ENCODE data around the gene OAS2. TPM values are rescaled to one million over a fixed set of nuclear protein-coding genes. Genes with fewer than 3 reads are reported as not detected.

The OAS2 gene
- total and polyA plus RNA-seq, 12 donors, result 3.3 to 24.2 (median 8.4) TPM

DNA sequence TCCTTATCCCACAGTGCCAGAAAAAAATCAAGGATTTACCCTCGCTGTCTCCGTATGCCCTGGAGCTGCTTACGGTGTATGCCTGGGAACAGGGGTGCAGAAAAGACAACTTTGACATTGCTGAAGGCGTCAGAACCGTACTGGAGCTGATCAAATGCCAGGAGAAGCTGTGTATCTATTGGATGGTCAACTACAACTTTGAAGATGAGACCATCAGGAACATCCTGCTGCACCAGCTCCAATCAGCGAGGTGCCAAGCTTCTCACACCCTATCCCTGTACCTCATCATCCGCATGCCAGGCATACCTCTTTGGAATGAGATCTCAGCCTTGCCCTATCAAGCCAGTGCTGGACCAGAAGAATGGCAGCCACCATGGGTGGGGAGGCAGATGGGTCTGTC, 19.2 kb downstream of the OAS2 start:
- TF ChIP-seq, protein P1, sequence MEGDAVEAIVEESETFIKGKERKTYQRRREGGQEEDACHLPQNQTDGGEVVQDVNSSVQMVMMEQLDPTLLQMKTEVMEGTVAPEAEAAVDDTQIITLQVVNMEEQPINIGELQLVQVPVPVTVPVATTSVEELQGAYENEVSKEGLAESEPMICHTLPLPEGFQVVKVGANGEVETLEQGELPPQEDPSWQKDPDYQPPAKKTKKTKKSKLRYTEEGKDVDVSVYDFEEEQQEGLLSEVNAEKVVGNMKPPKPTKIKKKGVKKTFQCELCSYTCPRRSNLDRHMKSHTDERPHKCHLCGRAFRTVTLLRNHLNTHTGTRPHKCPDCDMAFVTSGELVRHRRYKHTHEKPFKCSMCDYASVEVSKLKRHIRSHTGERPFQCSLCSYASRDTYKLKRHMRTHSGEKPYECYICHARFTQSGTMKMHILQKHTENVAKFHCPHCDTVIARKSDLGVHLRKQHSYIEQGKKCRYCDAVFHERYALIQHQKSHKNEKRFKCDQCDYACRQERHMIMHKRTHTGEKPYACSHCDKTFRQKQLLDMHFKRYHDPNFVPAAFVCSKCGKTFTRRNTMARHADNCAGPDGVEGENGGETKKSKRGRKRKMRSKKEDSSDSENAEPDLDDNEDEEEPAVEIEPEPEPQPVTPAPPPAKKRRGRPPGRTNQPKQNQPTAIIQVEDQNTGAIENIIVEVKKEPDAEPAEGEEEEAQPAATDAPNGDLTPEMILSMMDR (IDR thresholded peaks at IDR 0.05), result no peak
- DNase-seq, result no peak
- intact Hi-C loops (cut with DNase I), result loop anchor here in 1 of 10 donors (10.0 kb wide), 1 partner anchor 177 kb away; no protein-coding TSS in a partner anchor
- H3K27ac ChIP-seq, result no peak overlapping the region
- peaks cover 0 to 11% (median 0%) of the 10 kb centered on the region in 11 donors for H3K9me3 ChIP-seq
- WGBS, 2 donors, result 84 to 90% methylated on average over 7 of the region's 7 CpGs
- H3K36me3 ChIP-seq, result peaks cover 0 to 93% (median 21%) of the 10 kb centered on the region in 9 donors
- no peak overlapping the region for H3K4me3 ChIP-seq
- no peaks in the 10 kb centered on the region for H3K27me3 ChIP-seq
- no peaks in the 10 kb centered on the region for H3K4me1 ChIP-seq
- no peak for ATAC-seq

DNA sequence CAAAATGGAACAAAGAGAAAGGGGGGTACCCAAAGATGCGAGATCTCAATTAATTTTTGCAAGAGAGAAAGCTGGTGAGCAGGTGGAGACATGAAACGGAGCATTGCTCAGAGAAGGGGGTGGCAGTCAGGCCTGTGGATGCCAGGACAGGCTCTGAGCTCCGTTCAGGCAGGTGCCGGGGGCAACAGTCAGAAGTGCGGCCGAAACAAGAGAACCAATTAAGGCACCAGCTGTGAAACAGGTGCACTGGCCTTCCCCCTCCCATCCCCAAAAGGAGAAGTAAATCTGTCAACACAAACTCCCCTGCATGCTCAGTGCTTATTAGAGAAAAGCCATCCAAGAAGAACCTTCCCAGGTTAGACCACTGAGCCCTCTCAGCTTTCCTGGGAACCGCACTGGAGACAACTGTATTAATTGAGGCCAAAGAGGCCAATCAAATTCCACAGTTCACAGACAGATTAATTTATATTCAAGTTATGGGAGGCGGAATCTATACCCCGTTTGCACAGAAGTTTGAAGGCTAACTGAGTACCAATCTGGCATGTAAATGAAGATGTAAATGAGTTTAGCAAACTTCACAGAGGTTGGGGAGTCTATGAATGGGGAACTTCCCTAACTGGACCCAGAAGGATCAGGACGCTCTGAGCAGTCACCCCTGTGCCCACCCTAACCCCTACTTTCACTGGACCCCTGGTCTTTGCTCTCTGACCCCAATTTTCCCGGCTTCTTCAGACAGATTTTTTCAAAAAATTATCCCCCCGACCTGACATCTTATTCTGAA, 20.9 kb downstream of the OAS2 start:
- no peak for DNase-seq
- Histone ChIP-seq H3K36me3 (peaks cover 0 to 99% (median 21%) of the 10 kb centered on the region in 9 donors), H3K4me1 (no peaks in the 10 kb centered on the region), H3K27me3 (no peaks in the 10 kb centered on the region), H3K4me3 (no peak overlapping the region), H3K27ac (no peak overlapping the region), H3K9me3 (peaks cover 0 to 11% (median 0%) of the 10 kb centered on the region in 11 donors)
- TF ChIP-seq, protein P1 (IDR thresholded peaks at IDR 0.05), result no peak
- intact Hi-C loops (cut with DNase I), result loop anchor here in 1 of 10 donors (10.0 kb wide), 1 partner anchor 176 kb away; no protein-coding TSS in a partner anchor
- ATAC-seq, result no peak
- 87% methylated on average over 12 of the region's 12 CpGs for WGBS, 2 donors

- intact Hi-C loops (cut with DNase I), result no loop called here
- Histone ChIP-seq H3K4me3 (no peak overlapping the region), H3K27ac (no peak overlapping the region), H3K9me3 (peaks cover 0 to 11% (median 0%) of the 10 kb centered on the region in 11 donors), H3K27me3 (no peaks in the 10 kb centered on the region), H3K36me3 (peaks cover 0 to 99% (median 23%) of the 10 kb centered on the region in 9 donors), H3K4me1 (no peaks in the 10 kb centered on the region)
- TF ChIP-seq, protein P1 (IDR thresholded peaks at IDR 0.05), result no peak
- no peak for ATAC-seq
- no peak for DNase-seq
- WGBS, 2 donors, result 90 to 93% methylated on average over 6 of the region's 6 CpGs
Observed at GRCh38 chr12:113000433-113000832, 22.1 kb downstream of the OAS2 start.

DNA sequence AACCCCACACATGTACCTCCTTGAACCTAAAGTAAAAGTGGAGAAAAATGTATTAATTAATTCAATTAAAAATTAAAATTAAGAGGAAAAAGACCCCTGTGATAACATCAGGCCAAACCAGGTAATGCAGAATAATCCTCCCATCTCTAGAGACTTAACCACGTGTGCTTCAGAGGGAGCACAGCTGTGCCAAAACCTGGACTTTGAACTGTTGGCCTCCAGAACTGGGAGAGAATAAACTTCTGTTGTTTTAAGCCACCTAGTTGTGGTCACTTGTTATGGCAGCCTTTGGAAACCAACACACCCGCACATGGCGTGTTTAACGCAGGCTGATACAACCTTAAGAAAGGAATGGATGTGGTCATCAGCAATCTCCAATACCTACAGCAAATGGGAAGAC, 23.8 kb downstream of the OAS2 start:
- H3K9me3 ChIP-seq, result peaks cover 0 to 11% (median 0%) of the 10 kb centered on the region in 11 donors
- intact Hi-C loops (cut with DNase I), result no loop called here
- DNase-seq, result no peak
- H3K27me3 ChIP-seq, result no peaks in the 10 kb centered on the region
- no peak for ATAC-seq
- H3K4me1 ChIP-seq, result no peaks in the 10 kb centered on the region
- 76 to 80% methylated on average over 4 of the region's 4 CpGs for WGBS, 2 donors
- no peak overlapping the region for H3K27ac ChIP-seq
- H3K4me3 ChIP-seq, result no peak overlapping the region
- peaks cover 0 to 99% (median 29%) of the 10 kb centered on the region in 9 donors for H3K36me3 ChIP-seq
- TF ChIP-seq, protein P1 (IDR thresholded peaks at IDR 0.05), result no peak
